NCI-H1436 treated with DMSO at 0.1 percent for 48 hours (cell line): ENCODE results near the gene NR4A1.
A peak's percentile ranks its signal among the peaks of the same experiment; 100 is the strongest.

ENCODE experiments used
- DNase-seq: peaks from one replicate; lab custom pipeline; 2025; lab: John Stamatoyannopoulos, UW

Gene NR4A1

DNA sequence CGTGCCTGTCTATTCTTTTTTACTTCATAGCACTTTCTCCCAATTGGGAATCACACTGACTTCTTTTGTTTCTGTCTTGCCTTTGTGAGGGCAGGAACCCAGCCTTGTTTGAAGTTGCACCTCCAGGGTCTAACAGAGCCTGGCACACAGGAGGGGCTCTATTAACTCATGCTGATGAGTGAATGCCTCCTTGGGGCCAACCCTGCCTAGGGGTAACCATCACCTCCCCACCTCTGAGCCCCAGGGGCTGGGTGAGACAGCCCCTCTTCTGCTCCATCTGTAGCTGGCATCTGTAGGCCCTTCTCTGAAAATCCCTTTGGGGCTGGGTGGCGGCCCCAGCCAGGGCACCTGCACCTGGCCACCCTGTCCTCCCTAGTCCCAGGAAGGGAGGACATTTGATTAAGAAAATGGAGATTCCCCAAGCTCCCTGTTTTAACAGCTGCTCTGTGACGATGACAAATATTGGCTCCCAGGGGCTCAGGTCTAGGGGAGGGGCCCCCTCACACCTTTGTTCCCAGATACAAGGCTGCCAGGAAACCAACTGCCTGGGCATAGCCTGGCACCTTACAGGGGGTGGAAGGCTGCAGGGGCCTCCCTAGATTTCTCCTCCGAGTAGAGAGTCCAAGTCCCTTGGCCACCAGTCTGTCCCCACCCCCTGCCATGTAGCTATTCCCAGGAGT lies 32.7 kb upstream of the NR4A1 start:
- DNase-seq: peak; percentile 35

DNA sequence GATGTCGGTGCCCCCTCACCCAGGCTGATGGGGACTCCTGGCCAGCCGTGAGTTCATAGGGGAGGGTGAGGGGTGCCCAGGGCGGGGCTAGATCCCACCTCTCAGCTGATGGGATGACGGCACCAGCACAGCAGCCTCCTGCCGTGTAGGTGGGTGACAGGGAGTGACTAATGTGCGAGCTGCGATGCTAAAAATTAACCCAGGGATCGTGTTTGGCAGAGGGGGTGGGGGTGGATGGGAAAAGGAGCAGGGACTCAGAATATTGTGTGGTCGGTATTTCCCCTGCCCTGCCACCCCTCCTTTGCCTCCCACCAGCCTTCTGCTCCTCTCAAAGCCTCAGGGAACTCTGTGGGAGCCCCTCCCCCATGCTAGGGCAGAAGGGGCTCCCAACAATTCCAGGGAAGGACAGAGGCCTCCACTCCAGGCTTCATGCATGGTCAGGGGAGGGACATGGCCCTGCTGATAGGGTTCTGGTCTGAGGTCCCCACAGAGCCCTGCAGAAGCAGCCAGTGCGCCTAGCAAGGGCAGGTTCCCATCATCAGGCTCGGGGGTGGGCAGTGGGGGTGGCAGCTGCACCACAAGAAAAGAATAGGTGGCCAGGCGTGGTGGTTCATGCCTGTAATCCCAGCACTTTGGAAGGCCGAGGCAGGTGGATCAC lies 32.0 kb upstream of the NR4A1 start:
- DNase-seq: no peak

DNA sequence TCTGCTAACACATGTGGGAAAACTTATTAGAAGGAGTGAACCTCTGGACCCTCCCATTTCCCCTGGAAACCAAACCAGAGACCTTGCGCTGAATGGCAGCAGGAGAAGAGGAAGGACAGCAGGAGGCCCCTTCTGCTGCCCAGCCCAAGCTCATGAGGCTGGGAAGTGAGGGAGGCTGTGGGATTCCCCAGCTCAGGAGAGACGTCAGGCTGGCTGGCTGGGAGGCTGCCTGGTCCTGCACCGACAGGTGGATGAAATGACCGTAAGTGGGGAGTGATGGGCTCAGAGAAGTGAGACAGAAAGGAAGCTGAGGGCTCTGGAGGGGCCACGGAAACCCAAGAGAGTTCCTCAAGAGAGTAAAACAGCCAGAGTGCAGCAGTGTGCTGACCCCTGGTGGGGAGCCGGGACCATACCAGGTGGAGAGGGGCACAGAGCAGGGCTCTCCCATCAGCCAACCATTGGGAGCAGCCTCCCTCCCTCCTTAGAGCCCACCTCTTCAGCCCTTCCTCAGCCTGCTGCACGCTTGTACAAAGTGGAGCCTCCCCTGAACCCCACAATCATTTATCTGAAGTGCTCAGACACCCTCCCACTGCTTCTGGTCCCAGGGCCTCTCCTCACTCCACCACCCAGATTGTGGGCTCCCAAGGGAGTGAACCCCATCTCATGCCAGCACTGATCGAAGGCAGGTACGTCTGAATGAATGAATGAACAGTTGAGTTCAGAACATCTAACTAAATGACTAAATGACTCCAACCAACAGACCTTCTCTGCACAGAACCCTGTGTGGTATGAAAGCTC lies 30.5 kb upstream of the NR4A1 start:
- no peak for DNase-seq

DNA sequence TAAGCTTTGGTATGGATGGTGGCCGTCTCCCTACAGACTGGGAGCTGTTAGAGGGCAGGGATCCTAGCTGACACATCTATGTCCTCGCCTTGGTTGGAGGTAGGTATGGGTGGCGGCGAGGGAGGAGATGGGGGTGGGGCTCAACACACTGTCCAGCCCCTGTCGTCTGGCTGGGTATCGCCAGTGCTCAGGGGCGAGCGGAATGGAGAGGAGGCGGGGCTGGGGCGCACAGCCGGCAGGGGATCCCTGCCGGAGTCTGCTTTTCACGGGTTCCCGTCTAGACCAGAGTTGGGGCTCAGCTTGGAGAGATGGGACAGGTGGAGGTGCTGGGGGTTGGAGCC lies 28.4 kb upstream of the NR4A1 start:
- DNase-seq: no peak

DNA sequence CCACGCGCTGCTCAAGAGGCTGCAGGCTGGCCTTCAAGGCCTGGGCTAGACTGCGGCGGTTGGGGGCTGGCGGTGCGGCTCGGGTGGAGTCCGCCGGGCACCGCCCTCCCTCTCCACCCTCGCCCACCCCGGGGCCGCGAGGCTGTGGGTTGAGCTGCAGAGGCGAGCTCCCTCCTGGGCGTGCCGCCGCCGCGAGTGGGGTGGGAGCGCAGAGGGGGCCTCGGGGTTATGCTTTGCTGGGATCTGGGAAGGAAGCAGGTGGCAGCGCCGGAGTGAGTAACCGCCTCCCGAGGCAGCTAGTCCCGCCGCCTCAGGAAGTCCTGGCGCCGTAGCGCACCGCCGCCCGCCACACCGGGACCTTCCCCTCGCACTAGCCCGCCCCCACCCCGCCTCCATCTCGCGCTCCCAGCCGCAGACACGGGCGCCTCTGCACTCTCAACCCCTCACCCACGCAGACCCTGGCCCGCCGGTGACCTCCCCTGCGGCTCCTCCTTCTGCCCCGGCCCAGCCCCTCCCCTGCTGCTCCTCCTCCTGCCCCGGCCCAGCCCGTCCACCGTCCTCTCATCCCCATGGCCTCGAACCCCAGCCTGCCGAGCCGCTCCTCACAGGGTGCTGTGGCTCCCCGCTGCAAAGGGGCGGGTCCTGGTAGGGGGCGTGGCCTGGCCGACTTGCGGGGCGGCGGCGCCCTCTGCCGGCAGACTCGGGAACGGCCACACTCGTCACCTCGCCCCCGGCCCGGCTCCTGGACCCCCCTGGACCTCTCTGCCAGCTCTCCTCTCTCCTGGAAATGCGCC lies 27.9 kb upstream of the NR4A1 start:
- no peak for DNase-seq

DNA sequence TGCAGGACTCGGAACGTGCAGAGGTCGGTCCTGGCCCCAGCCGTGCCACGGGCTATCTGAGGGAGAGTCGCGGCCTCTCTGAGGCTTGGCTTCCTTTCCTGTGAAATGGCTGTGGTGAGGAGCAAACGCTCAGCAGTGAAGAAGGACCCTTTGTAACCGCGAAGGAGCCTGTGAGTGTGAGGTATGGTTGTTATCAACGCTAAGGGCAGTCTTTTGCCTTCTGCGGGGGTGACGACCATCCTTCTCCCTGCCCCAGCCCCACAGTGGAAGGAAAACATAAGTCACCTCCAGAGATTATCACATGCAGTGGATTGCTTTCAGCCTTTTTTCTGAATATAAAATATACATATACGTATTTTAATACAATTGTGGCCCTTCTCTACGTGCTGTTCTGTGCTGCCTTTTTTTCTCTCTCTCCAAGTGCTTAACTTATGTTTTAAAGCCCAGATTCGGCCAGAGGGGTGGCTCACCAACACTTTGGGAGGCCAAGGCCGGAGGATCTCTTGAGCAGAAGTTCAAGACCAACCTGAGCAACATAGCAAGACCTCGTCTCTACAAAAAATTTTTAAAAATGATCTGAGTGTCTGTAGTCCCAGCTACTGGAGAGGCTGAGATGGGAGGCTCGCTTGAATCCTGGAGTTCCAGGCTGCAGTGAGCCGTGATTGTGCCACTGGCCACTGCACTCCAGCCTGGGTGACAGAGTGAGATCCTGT lies 27.1 kb upstream of the NR4A1 start:
- no peak for DNase-seq

DNA sequence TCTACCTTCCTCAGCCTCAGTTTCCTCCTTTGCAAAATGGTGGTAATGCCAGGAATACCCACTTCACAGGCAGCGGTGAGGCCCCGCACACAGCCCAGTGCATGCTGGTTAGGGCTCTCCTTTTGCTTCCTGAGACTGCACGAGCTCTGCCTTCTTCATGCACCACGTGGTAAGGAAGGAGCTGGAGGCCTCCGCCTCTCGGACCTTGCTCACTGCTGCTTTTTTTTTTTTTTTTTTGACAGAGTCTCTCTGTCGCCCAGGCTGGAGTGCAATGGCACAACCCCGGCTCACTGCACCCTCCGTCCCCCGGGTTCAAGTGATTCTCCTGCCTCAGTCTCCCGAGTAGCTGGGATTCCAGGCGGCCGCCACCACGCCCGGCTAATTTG lies 26.4 kb upstream of the NR4A1 start:
- DNase-seq: no peak

DNA sequence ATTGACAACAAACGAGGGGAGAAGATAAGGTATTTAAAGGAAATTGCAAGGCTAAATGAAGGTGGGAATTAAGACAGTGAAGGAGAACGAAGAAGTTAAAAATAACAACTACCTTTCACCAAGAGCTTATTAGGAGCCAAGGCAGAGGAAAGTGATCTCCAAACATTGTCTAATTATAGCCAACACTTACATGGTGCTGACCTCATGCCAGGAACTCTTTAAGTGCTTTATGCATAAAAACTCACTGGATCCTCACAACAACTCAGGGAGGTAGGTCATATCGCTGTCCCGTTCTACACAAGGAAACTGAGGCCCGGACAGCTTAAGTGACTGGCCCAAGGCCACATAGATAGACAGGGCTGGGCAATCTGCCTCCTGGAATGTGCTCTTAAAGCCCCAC lies 25.0 kb upstream of the NR4A1 start:
- DNase-seq: no peak

DNA sequence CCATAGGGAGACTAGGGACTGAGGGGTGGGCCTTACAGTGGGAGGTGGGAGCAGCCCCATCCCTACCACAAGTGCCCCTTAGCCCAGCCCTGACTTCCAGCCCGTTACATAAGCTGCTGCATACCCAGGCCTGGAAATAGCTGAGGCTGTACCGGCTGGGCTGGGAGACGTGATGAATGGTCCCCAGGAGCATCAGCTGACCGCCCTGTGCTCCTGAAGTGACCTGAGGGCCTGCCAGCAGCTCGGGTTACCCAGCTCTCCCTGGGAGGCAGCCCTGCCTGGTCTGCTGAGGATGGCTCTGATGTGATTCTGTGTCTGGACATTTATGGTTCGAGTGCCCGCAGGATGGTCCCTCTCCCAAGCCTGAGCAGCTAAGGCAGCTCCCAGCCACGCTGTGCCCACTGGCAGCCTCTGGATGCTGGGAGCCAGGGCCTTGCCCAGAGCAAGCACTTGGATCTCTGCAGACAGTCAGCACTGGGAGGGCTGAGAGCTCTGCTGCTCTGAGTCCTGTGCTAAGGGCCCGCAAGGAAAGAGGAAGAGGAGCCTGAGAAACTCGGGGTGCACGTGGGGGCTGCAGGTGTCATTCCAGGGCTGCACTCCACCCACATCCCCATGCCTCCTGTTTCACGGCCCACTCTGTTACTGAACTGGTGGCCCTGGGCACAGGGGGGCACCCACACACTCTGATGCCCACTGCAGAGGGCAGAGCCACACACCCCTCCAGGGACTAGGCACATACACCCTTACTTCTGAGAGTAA lies 24.0 kb upstream of the NR4A1 start:
- no peak for DNase-seq

DNA sequence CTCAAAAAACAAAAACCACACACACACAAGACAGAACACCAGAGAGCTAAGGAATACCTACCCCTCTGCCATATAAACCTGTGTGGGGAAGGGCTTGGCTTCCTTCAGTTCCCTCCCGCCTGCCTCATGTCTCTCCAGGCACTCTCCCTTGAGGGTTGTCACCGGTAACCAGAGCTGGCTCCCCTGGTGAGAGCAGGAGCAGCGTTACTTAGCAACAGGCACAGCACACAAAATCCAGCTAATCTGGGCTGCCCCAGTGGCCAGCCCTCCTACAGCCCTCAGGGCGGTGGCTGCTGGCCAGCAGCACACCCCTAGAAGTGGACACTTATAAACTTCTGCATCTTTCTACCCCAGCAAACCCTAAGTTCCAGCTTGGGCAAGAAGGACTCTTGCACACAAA lies 21.6 kb upstream of the NR4A1 start:
- DNase-seq: peak; percentile 93

DNA sequence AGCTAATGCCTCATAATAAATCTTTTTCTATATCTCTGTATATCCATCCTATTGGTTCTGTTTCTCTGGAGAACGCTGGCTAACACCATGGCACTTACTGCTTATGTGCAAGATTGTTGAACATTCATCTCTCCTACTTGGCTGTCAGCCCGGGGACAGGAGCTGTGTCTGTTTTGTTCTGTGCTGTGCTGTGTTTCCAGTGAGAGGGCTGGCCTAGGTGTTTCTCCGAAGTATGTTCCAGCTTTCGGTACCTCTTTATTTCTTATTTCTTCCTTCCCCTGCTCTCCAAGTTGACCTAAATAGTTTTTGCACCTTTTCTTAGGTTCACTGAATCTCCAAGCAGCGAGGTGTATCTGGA lies 18.8 kb upstream of the NR4A1 start:
- DNase-seq: no peak

DNA sequence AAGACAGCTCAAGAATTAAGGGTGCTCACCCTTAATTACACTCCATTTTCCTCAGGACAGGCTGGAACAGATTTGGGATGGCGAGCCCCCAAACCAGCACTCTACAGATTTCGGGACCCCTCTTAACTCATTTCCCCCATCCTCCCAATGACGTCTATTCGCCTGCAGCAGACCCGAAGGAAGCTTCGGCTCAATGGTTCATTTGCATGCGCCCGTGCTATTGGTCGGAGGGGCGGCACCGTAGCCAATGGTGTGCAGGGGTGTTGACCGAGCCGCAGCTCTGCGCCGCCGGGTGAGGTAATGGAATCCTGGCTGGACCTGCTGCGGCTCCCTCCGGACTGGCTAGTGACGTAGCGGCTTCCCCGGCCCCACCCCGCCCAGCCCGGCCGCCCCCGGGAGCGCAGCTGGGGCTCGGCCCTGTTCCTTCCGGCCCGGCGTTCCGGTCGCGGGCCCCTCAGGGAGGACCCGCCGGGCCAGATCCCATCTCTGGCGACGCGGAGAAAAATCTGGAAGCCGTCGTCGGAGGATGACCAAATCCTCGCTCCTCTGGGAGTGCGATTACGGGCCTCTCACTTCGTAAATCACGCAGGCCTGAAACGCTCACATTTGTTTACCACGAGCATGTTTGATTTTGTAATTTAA lies 18.3 kb upstream of the NR4A1 start:
- DNase-seq: peak; percentile 80

DNA sequence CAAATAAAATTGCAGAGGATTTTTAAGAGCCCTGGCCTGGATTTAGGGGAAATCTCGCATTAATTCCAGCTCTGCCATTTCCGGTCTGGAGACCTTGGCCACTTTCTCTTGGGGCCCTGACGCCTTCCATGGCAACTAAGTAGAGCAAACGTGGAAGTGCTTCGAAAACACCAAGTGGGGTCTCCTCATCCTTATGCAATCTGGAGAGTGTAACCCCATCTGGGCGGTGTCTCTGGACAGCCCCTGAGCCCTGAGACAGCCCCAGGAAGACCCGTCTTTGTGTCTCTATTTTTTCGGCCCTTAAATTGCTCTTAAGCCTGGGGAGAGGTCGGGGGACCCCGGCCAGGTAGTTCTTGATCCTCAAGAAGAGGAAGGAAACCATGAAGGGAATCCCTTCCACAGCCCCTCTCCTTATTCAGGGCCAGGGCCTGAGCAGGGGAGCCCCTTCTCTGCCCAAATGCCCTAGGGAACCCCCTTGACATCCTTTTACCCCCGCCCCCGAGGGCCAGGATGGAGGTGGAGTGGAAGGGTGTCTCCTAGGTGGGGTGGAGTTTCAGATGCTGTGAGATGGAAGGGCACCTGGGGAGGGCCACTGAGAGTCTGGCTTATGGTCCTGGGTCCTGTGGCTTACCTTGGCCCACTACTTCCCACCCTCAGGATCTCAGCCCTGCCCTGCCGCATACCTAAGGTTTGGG lies 17.6 kb upstream of the NR4A1 start:
- DNase-seq: no peak

DNA sequence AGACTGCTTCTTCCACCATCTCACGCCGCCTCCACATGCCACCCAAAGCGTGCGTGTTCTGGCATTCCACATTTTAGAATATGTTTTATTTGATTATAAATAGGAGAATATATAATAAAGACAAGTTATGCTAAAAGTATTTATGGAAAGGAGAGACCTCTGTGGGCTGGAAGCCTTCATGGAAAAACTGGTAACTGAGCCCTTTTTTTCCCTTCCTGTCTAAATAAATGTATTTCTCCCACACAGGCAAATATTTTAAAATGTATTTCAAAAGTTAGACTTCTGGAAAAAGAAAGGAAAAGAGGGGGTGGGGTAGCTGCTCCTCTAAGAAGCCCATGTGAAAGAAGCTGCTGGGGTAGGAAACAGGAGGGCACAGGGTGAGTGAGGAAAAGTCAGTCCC lies 16.1 kb upstream of the NR4A1 start:
- DNase-seq: no peak

DNA sequence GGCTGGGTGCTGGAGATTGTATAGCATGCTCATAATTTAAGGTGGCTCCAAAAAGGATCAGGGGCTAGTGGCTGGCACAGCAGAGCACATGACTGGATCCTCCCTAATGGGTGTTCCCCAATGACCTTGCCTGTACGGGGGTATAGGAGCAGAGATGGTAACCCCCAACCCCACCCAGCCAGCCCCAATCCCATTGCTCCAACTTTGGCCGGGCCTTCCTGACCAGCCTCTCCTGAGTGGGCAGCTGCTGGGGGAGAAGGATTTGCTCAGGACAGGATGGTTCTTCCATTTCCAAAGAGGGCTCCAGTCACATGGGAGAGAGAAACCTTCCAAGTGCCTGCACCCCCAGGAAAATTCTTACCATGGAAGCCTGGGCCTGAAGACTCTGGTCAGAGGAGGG lies 15.3 kb upstream of the NR4A1 start:
- DNase-seq: no peak

DNA sequence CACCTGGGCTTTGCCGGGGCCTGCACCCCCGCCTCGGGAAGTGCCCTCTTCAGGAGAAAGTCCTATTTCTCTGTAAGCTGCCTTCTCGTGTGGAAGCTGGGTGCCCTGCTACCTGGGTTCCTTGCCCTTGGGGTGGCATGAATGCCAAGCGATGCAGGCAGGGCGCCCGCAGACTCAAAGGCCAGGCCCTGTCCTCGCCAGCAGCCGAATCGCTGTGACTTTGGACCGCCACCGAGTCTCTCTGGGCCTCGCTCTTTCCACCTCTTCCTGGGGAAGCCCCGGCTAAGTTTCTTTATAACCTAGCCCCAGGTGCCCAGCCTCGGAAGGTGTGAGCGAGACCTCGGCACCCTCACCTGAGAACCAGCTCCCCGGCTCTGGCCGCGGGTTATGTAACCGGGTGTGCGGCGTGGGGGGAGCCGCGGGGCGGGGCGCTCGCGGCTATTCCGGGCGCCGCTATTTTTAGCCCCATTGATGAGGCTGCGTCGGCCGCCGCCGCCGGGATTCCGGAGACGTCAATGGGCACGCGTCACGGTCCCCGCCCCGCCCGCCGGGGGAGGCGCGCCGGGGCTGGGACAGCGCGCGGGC lies 14.6 kb upstream of the NR4A1 start:
- no peak for DNase-seq

DNA sequence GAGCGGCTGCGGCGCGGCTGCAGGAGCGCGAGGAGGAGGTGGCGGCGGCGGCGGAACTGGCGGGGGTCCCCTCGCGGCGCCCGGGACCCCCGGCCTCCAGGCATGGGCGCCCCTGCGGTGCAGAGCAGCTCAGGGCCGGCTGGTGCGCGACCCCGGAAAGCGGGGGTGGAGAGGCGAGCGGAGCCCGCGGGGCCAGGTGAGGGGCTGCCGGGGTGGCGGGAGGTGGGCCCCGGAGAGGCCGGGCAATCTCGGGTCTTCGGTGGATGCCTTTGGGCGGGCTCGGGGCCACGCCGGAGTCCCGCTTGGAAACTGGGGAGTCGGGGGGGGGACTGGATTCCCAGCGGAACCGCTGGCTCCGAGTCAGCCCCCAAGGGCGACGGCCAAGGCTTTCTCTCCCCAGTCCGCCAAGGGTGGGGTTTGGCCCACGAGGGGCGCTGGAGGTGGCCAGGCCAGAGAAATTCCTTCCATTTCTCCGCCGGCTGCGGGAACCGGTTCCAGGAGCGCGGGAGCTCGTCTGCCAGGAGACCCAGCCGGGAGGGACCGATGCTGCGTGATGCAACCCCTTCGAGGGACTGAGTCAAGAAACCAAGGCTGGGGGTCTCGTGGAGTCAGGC lies 13.9 kb upstream of the NR4A1 start:
- DNase-seq: no peak

DNA sequence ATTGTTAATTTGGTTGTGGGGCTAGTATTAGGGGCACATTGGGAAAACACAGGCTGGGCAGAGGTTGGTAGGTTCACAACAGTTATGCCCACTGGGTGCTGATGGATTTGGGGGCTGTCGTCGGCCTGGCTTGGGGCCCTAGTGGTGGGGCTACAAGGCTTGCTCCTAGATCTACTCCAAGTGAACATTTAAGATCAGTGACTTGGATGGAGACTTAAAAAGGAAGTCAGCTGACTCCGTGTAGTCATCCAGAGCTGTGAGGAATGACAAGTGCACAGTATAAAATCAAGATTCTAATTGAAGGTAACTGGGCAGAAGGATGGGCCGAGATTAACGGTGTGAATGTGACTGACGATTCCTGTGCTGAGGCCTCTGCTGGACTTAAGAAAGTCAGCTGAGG lies 12.8 kb upstream of the NR4A1 start:
- no peak for DNase-seq

DNA sequence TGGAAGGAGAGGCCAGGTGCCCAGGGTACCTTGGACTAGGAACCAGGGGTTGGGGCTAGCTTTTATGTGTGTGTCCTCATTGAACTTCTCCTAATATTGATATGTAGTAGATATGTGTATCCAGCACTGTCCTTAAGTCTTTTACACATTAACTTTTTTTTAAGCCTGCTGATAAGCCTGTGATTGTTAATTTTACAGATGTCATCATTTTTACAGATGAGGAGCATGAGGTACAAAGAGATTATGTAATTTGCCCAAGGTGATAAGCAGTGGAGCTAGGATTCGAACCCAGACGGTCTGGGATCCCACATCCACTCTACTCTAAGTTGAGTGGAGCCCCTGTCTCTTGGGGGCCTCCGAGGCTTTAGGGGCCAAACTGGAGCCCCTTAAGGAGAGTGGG lies 10.2 kb upstream of the NR4A1 start:
- no peak for DNase-seq
